Neural cell (in vitro differentiated cells): ENCODE results near the gene GTF2H1. TPM values are rescaled to one million over a fixed set of nuclear protein-coding genes. Genes with fewer than 3 reads are reported as not detected.

ENCODE experiments used
- H2AFZ ChIP-seq: fragments of 200-600, 300-800 bp; sonication (generic), shearing (Covaris generic); 2 replicates; pipeline ENCODE4 v1.6.0; 2014; ENCODE audit warnings: low read depth, mild to moderate bottlenecking, antibody characterized with exemption, low read length, moderate library complexity
- H3F3A ChIP-seq: fragments of 200-600 bp; shearing (Covaris generic); 2 replicates; pipeline ENCODE4 v1.6.1; 2016; ENCODE audit warnings: mild to moderate bottlenecking, moderate library complexity, mixed read lengths, antibody characterized with exemption, low read length; ENCODE audit not compliant: insufficient read depth, poor library complexity, severe bottlenecking
- H3K27ac ChIP-seq: fragments of 200-600, 300-800 bp; sonication (generic), shearing (Covaris generic); 2 replicates; pipeline ENCODE4 v1.5.1; 2014; ENCODE audit warnings: mild to moderate bottlenecking, low read length, moderate library complexity
- H3K27me3 ChIP-seq: fragments of 300-800, 200-600 bp; sonication (generic), shearing (Covaris generic); 2 replicates; pipeline ENCODE4 v1.6.0; 2014; ENCODE audit warnings: mild to moderate bottlenecking, low read depth, low read length, moderate library complexity; ENCODE audit not compliant: insufficient read depth
- H3K36me3 ChIP-seq: fragments of 300-800, 200-600 bp; sonication (generic), shearing (Covaris generic); 2 replicates; pipeline ENCODE4 v1.5.1; 2014; ENCODE audit warnings: mild to moderate bottlenecking, antibody characterized with exemption, low read length, moderate library complexity; ENCODE audit not compliant: insufficient read depth
- H3K4me2 ChIP-seq: fragments of 300-800, 200-600 bp; sonication (generic), shearing (Covaris generic); 2 replicates; pipeline ENCODE4 v1.6.0; 2014; ENCODE audit warnings: mild to moderate bottlenecking, low read length
- H3K4me3 ChIP-seq: fragments of 300-800, 200-600 bp; sonication (generic), shearing (Covaris generic); 2 replicates; pipeline ENCODE4 v1.5.1; 2014; ENCODE audit warnings: mild to moderate bottlenecking, low read length, moderate library complexity
- H3K79me2 ChIP-seq: fragments of 200-600 bp; shearing (Covaris generic); replicated peaks from 2 replicates; pipeline ENCODE4 v1.6.0; 2014; ENCODE audit warnings: mild to moderate bottlenecking, low read length, moderate library complexity; ENCODE audit not compliant: insufficient read depth
- H3K9ac ChIP-seq: fragments of 300-800, 200-600 bp; sonication (generic), shearing (Covaris generic); 2 replicates; pipeline ENCODE4 v1.6.1; 2016; ENCODE audit warnings: mild to moderate bottlenecking, low read length, mixed read lengths
- H3K9me2 ChIP-seq: fragments of 200-600 bp; shearing (Covaris generic); 2 replicates; pipeline ENCODE4 v1.6.1; 2016; ENCODE audit warnings: mild to moderate bottlenecking, low read length, mixed read lengths; ENCODE audit not compliant: insufficient read depth
- H3K9me3 ChIP-seq: fragments of 200-600, 300-800 bp; sonication (generic), shearing (Covaris generic); 2 replicates; pipeline ENCODE4 v1.6.1; 2016; ENCODE audit warnings: mild to moderate bottlenecking, mixed run types, low read length, moderate library complexity, mixed read lengths
- H4K20me1 ChIP-seq: fragments of 200-600 bp; shearing (Covaris generic); 2 replicates; pipeline ENCODE4 v1.6.1; 2016; ENCODE audit warnings: mild to moderate bottlenecking, mixed run types; ENCODE audit not compliant: insufficient read depth
- CTCF ChIP-seq: fragments of 450-650 bp; IDR thresholded peaks from 2 replicates; pipeline ENCODE4 v1.5.1; 2014; ENCODE audit warnings: antibody characterized with exemption, mild to moderate bottlenecking, moderate library complexity; ENCODE audit not compliant: poor library complexity, severe bottlenecking
- EP300 ChIP-seq: fragments of 450-650 bp; conservative IDR thresholded peaks from 2 replicates; pipeline ENCODE4 v1.6.1; 2014; ENCODE audit warnings: antibody characterized with exemption, mild to moderate bottlenecking, moderate library complexity; ENCODE audit not compliant: poor library complexity, severe bottlenecking
- EZH2 ChIP-seq: fragments of 200-600, 300-800 bp; shearing (Covaris generic), sonication (generic); IDR thresholded peaks from 2 replicates; pipeline ENCODE4 v1.6.1; 2014; ENCODE audit warnings: antibody characterized with exemption, low read length, borderline replicate concordance, mild to moderate bottlenecking; ENCODE audit not compliant: insufficient read depth, poor library complexity, severe bottlenecking
- MXI1 ChIP-seq: fragments of 450-650 bp; conservative IDR thresholded peaks from 2 replicates; pipeline ENCODE4 v1.6.1; 2014; ENCODE audit warnings: antibody characterized with exemption, mild to moderate bottlenecking; ENCODE audit not compliant: poor library complexity, severe bottlenecking
- POLR2AphosphoS5 ChIP-seq: IDR thresholded peaks from 2 replicates; pipeline ENCODE4 v1.6.1; 2012
- RAD21 ChIP-seq: fragments of 450-650 bp; conservative IDR thresholded peaks from 2 replicates; pipeline ENCODE4 v1.6.1; 2014; ENCODE audit warnings: antibody characterized with exemption, mild to moderate bottlenecking, moderate library complexity
- REST ChIP-seq: IDR thresholded peaks from 2 replicates; pipeline ENCODE4 v1.6.1; 2012; ENCODE audit warnings: borderline replicate concordance
- SMC3 ChIP-seq: fragments of 450-650 bp; conservative IDR thresholded peaks from 2 replicates; pipeline ENCODE4 v1.6.1; 2014; ENCODE audit warnings: antibody characterized with exemption, mild to moderate bottlenecking, moderate library complexity; ENCODE audit not compliant: poor library complexity
- TAF1 ChIP-seq: IDR thresholded peaks from 2 replicates; pipeline ENCODE4 v1.6.1; 2012; ENCODE audit warnings: low read depth
- polyA plus RNA-seq: library from polyadenylated mRNA; depleted of rRNA; stranded (reverse); fragments of >200 nt; gene quantifications from 2 replicates; pipeline ENCODE4 v1.2.3, GENCODE V29; 2014

The GTF2H1 gene
- polyA plus RNA-seq, 1 donor from 2014 or later, result 109 TPM

- Histone ChIP-seq H3K79me2 (no peaks in the 10 kb centered on the region), H3F3A (no peaks in the 10 kb centered on the region), H3K36me3 (peaks cover under 1% of the 10 kb centered on the region), H4K20me1 (no peaks in the 10 kb centered on the region), H3K4me2 (no peak overlapping the region), H3K4me3 (no peak overlapping the region), H3K27me3 (no peaks in the 10 kb centered on the region), H2AFZ (no peak overlapping the region), H3K9me3 (no peaks in the 10 kb centered on the region), H3K27ac (no peak overlapping the region), H3K9ac (no peak overlapping the region), H3K9me2 (no peaks in the 10 kb centered on the region)
- TF ChIP-seq POLR2AphosphoS5, result no peak
- TF ChIP-seq MXI1, result no peak
- no peak for TF ChIP-seq EZH2
- no peak for TF ChIP-seq EP300
- no peak for TF ChIP-seq REST
- no peak for TF ChIP-seq RAD21
- no peak for TF ChIP-seq TAF1
- no peak for TF ChIP-seq CTCF
- TF ChIP-seq SMC3, result no peak
Measured at GRCh38 chr11:18288911-18289310, 33.5 kb upstream of the GTF2H1 start.

- Histone ChIP-seq H3K4me2 (no peak overlapping the region), H3K9ac (no peak overlapping the region), H2AFZ (no peak overlapping the region), H3K4me3 (no peak overlapping the region), H3K79me2 (no peaks in the 10 kb centered on the region), H3K27me3 (no peaks in the 10 kb centered on the region), H3K9me2 (no peaks in the 10 kb centered on the region), H3K36me3 (peaks cover 10% of the 10 kb centered on the region), H3F3A (no peaks in the 10 kb centered on the region), H3K9me3 (no peaks in the 10 kb centered on the region), H3K27ac (no peak overlapping the region), H4K20me1 (no peaks in the 10 kb centered on the region)
- TF ChIP-seq MXI1, result no peak
- TF ChIP-seq RAD21, result no peak
- TF ChIP-seq CTCF, result no peak
- no peak for TF ChIP-seq TAF1
- no peak for TF ChIP-seq REST
- TF ChIP-seq EZH2, result no peak
- no peak for TF ChIP-seq POLR2AphosphoS5
- no peak for TF ChIP-seq EP300
- no peak for TF ChIP-seq SMC3
Measured at GRCh38 chr11:18294862-18295261, 27.5 kb upstream of the GTF2H1 start.
